HEK293 (cell line): ENCODE results near the gene TNS3.

ENCODE experiments used
- OVOL3 ChIP-seq: fragments of 450-650 bp; formaldehyde crosslinking; IDR thresholded peaks from 2 replicates; pipeline ENCODE4 v1.5.1; 2016; ENCODE audit warnings: missing biosample characterization, missing genetic modification characterization
- YY1 ChIP-seq: fragments of 450-650 bp; formaldehyde crosslinking; IDR thresholded peaks from 2 replicates; pipeline ENCODE4 v1.5.1; 2018; ENCODE audit warnings: missing biosample characterization, missing genetic modification characterization
- ZBTB20 ChIP-seq: fragments of 450-650 bp; formaldehyde crosslinking; IDR thresholded peaks from 2 replicates; pipeline ENCODE4 v1.5.1; 2016; ENCODE audit warnings: missing biosample characterization, missing genetic modification characterization
- ZBTB26 ChIP-seq: fragments of 450-650 bp; formaldehyde crosslinking; optimal IDR thresholded peaks from 2 replicates; pipeline ENCODE3; 2016; ENCODE audit warnings: missing biosample characterization, mild to moderate bottlenecking, missing genetic modification characterization
- ZBTB44 ChIP-seq: fragments of 450-650 bp; IDR thresholded peaks from 2 replicates; pipeline ENCODE4 v1.5.1; 2018; ENCODE audit warnings: missing biosample characterization, mild to moderate bottlenecking, missing genetic modification characterization
- ZBTB7A ChIP-seq: fragments of 450-650 bp; formaldehyde crosslinking; IDR thresholded peaks from 2 replicates; pipeline ENCODE4 v1.5.1; 2016; ENCODE audit warnings: low read depth, missing biosample characterization, missing genetic modification characterization
- ZNF10 ChIP-seq: fragments of 450-650 bp; formaldehyde crosslinking; IDR thresholded peaks from 2 replicates; pipeline ENCODE4 v1.5.1; 2017; ENCODE audit warnings: missing biosample characterization, missing genetic modification characterization
- ZNF2 ChIP-seq: fragments of 450-650 bp; formaldehyde crosslinking; IDR thresholded peaks from 2 replicates; pipeline ENCODE4 v1.5.1; 2016; ENCODE audit warnings: missing biosample characterization, missing genetic modification characterization
- ZNF416 ChIP-seq: fragments of 450-650 bp; formaldehyde crosslinking; IDR thresholded peaks from 2 replicates; pipeline ENCODE4 v1.5.1; 2016; ENCODE audit warnings: missing biosample characterization, missing genetic modification characterization
- TF ChIP-seq, protein P1 (sequence below): fragments of 450-650 bp; formaldehyde crosslinking; IDR thresholded peaks from 2 replicates; pipeline ENCODE4 v1.5.1; 2016; ENCODE audit warnings: missing biosample characterization, missing genetic modification characterization

DNA sequence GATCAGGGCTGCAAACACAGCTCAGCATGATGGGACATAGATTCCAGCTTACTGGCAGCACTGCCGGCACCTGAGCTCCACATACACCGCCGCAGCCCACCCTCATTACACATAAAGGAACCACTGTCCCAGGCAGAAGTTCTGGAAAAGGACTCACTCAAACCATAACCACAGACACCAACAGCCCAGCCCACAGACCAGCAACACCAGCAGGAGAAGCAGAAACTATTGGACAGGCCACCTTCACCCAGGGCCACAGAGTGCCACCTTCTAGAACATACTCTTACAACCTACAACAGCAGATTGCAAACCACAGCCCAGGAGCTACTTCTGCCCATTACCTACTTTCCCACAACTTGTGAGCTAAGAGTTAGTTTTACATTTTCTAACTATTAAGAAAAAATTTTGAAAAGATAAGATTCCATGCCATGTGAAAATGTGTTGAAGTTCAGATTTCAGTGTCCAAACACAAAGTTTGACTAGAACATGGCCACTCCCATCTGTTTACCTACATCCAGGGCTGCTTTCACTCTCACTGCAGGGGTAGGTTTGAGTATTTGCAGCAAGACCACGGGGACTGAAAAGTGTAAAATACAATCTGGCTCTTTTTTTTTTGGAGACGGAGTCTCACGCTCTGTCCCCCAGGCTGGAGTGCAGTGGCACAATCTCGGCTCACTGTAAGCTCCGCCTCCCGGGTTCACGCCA lies 153.0 kb downstream of the TNS3 start:
- TF ChIP-seq ZBTB26 (no peak), ZBTB7A (tag by site-specific recombination) (no peak), ZNF10 (tag by site-specific recombination) (no peak), OVOL3 (no peak), ZBTB44 (tag by site-specific recombination) (no peak), YY1 (tag by site-specific recombination) (no peak), ZNF416 (no peak), ZNF2 (no peak), ZBTB20 (no peak)
- TF ChIP-seq, protein P1, sequence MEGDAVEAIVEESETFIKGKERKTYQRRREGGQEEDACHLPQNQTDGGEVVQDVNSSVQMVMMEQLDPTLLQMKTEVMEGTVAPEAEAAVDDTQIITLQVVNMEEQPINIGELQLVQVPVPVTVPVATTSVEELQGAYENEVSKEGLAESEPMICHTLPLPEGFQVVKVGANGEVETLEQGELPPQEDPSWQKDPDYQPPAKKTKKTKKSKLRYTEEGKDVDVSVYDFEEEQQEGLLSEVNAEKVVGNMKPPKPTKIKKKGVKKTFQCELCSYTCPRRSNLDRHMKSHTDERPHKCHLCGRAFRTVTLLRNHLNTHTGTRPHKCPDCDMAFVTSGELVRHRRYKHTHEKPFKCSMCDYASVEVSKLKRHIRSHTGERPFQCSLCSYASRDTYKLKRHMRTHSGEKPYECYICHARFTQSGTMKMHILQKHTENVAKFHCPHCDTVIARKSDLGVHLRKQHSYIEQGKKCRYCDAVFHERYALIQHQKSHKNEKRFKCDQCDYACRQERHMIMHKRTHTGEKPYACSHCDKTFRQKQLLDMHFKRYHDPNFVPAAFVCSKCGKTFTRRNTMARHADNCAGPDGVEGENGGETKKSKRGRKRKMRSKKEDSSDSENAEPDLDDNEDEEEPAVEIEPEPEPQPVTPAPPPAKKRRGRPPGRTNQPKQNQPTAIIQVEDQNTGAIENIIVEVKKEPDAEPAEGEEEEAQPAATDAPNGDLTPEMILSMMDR = no peak
